ELF-1 (cell line): ENCODE results near the gene RTF2.
A peak's percentile ranks its signal among the peaks of the same experiment; 100 is the strongest.

Source experiments
- DNase-seq: peaks from one replicate; pipeline ENCODE4 v3.0.0-alpha.2; 2016; ENCODE audit warnings: low read depth, low spot score

RTF2 gene, protein sequence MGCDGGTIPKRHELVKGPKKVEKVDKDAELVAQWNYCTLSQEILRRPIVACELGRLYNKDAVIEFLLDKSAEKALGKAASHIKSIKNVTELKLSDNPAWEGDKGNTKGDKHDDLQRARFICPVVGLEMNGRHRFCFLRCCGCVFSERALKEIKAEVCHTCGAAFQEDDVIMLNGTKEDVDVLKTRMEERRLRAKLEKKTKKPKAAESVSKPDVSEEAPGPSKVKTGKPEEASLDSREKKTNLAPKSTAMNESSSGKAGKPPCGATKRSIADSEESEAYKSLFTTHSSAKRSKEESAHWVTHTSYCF

DNA sequence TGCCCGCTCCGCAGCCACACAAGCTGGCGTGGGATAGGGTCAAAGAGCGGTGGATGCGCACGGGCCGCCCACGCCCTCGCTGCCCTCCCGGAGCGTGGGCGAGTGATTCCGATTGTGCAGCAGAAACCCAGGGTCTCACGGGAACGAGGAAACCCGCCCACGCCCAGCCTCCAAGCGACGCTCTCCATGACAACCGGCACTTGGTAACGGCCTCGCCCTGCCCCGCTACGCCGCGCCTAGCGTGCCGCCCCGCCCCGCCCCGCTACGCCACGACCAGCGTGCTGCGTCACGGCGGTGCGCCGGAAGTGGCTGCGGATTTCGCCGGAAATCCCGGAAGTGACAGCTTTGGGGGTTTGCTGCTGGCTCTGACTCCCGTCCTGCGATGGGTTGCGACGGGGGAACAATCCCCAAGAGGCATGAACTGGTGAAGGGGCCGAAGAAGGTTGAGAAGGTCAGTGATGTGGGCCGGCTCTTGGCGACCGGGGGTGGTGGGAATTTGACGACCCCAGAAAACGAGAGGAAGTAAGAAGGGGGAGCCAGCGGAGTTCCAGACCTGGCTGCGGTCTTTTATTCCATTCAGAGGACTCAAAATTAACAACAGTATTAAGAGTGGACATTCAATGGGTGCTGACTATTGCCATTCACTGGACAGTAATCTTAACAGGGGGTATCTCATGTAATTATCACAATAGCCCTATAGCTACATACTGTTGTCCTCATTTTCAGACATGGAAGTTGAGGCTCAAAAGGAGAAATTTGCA is at the start of gene RTF2:
RTF2 (plus strand) TSS at position 312 of the 761 bp plus-strand sequence; CDS start at position 383, 71 bp downstream.
- peak; percentile 95 for DNase-seq

DNA sequence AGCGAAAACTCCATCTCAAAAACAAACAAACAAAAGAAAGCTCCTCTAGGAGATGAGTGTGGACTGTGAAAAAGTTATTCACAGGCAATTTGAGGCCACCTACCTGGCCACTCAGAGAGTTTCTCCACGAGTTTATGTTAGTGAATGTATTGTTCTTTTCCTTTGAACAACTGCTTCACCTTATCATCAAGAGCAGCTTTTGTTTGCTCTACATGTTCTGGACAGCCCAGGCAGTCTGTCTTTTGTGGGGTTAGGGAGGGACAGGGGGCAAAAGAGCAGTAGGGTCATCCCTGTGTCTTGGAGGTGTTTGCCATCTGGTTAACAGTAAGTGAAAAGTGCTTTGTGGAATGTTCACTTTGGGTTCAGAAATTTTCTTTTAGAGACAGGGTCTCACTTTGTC is 48.4 kb upstream of the RTF2 start:
- no peak for DNase-seq

DNA sequence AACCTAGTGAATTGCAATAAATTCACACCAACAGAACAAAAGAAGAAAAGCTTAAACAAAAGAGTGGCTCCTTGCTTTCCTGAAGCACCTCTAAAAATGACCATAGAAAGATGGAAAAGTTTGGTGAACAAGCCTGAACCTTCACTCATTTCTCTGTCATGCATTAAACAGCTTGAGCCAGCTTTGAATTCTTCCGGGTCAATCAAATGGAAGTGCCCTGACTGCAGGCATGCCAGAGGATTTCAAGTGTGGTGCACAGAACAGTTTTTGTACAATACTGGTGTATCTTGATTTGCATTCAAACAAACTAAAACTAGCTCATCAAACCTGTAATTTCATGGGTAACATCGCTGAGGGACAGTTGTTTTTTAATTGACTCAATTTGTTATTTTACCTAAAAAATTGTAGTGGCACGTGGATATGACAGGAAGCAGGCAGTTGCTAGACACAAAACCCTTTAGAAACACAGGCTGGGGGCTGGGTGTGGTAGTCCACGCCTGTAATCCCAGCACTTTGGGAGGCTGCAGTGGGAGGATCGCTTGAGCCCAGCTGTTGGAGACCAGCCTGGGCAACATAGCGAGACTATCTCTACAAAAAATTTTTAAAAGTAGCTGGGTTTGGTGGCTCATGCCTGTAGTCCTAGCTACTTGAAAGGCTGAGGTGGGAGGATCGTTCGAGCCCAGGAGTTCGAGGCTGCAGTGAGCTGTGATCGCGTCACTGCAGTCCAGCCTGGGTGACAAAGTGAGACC is 47.3 kb upstream of the RTF2 start:
- no peak for DNase-seq

DNA sequence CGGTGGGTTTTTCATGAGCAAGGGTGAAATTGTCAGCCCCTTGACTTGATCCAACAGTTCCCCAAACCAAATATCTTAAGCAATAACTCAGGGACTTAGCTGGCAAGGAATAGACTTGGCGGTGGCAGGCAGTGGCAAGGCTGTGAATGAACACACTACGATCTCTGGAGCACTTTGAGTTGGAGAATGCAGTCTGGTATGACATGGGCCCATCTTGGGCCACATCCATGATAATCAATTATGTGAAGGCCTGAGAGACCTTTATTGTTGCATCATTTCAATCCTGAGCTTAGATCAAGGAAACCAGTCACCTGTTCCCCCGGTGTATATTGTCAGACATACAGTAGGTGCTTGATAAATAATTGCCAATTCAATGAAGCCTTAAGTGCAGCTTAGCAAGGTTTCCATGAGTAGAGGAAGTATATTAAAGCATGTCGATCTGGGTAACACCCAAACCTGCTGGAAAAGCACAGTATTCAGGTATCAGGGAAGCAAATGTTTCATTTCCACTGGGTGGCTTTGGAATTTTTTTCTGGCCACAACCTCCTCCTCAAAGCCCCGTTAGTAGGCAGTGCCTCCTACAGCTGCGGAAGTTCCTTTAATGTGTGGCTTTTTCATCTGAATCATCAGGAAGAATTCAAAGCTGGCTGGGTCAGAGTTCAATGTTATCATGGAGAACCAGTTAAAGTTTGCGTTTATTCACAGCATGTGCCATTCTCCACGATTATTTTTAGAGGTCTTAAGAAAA is 46.2 kb upstream of the RTF2 start:
- DNase-seq = no peak

DNA sequence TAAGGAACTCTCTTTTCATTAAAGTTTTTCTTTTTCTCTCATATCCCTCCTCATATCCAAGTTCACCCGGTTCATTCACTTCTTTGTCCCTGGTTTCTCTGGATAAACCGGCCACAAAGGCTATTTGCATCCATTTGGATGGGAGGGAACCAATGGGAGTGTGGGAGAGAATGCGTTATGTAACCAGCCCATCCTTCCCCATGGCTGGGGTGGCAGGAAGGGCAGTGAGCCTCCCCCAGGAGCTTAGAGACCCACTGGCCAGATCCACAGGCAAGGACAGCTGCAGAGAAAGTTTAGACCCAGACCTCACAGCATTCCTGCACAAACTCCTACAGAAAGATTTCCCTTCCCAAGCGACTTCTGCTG is 45.6 kb upstream of the RTF2 start:
- peak; percentile 46 for DNase-seq

DNA sequence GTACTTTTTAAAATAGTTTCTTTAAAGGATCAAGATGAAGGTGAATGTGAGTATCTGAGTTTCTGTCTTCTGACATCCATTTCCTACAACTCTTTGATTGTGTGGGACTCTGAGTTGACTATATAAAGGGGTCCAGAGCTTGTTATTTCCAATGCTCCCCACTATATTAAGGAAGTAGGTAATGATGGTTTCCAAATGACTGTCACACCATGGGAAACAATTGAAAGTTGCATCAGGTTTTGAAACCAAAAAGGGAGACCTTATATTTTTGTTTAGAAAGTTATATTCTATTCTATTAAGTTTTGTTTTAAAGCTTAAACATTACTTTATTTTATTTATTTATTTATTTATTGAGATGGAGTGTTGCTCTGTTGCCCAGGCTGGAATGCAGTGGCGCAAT is 45.2 kb upstream of the RTF2 start:
- no peak for DNase-seq

DNA sequence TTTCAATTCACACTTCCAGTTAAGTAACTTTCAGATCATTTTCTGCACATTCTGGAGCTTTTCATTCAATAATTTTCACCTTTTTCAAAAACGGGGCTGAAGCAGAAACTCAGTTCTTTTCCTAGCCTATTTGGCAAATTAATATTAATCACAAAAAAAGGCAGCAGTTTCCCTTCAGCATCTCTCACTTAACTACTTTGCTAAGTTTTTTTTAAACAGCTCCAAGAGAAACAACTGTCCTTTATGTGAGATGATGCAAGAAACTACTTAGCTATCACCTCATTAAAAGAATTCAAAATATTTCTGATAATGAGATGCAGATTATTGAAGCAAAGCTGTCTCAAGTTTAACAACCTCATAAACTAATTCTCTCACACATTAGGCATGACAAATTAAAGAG is 44.5 kb upstream of the RTF2 start:
- DNase-seq = no peak

DNA sequence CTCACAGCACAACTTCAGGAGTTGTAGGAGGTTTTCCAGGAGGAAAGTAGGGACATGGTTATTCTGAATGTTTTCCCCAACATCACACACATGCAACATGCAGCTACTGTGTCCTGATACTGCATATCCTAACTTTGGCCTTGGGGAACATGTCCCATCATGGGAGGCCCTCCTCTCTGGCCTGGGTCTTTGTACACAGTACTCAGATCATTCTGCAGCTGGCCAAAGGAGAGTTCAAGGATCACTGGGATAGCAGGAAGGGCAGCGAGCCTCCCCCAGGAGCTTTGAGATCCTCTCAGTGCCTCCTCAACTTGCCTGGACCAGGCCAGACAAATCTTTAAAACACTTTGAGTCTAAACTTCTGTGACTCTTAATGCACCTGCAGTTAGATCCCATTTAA is 43.5 kb upstream of the RTF2 start:
- no peak for DNase-seq

DNA sequence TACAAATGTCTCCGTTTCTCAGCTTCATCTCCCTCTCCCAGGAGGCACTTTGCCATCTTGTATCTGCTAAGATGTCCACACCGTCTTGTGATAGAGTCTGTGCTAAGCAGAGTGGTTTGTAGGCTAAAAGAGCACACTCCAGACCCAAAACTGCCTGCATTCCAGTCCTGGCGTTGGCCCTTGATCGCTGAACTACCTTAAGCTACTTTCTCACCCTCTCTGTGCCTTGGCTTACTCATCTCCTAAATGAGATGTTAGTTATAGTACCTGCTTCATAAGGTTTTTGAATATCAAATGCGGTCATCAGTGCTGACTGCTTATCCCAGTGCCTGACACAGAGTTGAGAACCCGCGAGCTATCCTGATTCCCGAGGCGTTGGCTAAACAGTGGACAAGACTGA is 42.4 kb upstream of the RTF2 start:
- no peak for DNase-seq

DNA sequence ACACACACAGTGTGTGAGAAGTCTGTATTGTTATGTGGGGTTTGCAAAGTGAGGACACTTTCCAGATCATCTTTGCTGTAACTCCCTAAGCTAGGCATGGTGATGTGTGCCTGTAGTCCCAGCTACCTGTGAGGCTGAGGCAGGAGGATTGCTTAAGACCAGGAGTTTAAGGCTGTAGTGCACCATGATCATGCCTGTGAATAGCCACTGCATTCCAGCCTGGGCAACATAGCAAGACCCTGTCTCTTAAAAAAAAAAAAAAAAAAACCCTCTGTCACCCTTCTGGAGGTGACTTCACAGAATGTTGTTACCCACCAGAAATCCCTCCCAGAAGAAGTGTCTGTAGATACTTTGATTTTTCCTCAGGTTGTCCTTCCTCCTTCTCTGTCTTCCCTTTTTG is 41.5 kb upstream of the RTF2 start:
- no peak for DNase-seq

DNA sequence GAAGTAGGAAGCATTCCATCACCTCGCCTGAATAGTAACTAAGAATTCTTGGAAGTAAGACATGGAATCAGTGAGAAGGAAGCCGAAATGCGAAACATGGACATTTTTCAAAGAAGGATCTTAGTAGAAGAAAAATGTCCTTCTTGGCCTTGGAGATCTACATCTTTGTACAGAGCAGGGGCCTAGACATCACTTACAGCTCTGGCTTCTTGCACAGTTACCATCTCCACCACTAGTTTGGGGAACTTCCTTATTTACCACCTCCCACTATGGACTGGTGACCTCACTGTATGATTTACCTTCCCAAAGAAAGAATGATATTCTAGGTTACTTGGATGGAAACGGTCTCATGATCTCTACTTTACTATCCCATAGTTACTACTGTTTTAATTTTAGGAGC is 40.6 kb upstream of the RTF2 start:
- no peak for DNase-seq

DNA sequence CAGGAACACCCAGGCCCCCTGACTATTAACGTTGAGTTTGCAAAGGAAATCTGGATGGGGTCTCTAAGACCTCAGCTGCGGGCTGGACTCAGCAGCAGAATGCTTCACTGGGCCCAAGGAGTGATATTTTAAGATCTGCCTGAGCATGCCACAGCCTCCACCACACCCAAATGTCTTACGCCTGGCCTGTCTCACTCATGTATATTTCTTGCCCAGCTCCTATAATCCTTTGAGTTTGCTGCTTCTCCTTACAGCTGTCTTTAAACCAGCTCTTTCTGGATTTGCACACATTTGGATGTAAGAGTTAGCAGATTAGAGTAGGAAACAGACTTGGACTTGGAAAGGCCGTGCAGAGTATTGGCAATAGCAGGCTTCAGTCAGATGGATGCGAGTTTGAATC is 40.0 kb upstream of the RTF2 start:
- no peak for DNase-seq

DNA sequence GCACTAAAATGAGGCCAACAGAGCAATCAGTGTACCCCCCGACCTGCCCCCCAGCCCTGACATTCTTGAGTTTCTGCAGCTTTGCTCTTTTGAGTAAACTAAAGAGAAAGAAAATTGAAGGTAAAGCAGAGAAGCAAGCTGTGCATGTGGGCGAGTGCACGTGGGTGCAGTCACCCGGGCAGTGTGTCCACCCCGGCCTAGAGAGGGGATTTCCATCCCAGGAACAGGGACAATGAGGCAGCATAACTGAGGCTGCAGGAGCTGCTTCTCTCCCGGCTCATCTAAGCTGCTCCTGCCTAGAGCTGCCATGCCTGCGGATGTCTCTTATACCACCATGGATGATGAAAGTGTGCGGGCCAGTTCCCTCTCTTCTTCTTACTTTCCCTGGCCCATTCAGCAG is 39.5 kb upstream of the RTF2 start:
- DNase-seq = no peak

DNA sequence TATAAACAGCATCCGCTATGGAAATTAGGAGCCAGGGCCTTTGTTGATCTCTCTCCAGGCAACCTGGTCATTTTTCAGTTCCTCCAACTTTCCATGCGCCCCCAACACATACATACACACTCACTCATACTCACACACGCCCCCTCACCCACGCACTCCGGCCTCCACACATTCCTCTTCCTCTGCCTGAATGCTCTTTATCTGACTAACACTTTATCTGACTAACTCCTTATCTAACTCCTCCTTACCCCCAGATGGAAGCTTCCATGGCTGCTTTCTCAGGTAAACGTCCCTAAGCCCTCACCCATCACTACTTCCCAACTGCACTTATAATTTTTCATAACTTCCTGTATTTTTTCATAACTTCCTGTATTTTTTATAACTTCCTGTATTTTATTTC is 38.9 kb upstream of the RTF2 start:
- DNase-seq = no peak

DNA sequence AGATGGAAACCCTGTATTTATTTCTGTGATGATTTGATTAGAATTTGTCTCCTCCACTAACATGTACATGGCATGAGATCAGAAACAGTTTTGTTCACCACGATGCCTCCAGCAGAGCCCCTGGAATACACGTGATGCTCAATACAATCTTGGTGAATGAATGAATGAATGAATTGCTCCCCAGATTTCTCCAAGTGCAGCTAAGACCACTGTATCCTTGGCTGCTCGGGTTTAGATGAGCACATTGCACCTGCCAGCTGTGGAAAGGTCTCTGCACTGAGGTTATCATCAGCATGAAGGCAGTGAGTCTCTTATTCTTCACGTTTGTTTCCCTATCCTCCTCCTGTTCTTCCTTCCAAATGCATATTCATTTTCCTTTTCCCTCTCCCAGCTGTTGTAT is 38.5 kb upstream of the RTF2 start:
- no peak for DNase-seq

DNA sequence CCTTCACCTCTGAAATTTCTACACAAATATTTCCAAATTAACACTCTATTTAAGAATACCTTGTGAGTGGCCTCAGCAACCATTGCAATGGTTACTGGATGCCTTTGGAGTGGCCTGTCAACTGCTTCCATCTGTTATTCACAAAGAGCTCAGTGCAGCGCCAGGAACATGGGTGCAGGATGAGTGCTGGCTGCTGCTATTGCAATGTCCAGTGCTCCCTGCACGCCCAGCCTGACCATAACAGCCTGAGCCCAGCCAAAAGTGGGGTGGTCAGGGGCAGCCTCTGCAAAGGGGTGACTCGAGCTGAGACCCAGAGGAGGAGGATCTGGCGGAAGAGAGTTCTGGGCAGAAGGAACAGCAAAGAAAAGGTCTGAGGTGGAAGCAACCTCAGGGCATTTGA is 38.0 kb upstream of the RTF2 start:
- DNase-seq = peak; percentile 23

DNA sequence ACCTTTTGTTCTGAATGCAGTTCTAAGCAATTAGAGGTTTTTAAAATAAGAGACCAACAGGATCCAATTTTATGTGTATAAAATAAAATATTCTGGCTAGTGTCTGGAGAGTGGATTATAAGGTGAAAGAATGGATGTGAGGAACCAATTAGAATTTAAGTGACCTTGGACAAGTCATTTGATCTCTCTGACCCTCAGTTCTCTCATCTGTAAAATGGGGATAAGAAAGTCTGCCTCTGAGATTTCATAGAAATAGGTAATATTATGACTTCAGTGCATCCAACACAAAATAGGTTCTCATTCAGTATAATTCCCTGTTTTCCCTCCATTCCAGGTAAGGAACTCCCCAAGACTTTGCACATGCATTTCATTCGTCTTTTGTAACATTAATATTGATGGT is 37.5 kb upstream of the RTF2 start:
- no peak for DNase-seq

DNA sequence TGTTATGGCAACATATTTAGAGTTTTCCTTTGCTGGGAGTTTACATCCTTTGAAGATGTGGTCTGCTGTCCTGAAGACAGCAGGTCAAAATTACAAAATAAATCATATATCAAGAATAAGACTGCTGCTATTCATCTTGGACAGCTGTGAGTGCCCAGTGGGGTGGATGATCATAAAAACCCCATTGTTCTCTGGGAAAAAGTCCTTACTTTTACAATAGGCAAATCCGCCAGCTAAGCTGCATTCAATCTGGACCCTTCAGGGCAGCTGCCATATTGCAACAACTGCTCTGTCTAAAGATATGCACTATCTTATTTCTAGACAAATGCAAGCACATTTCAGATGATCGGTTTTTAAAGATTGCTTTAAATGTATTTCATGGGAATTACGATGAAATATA is 37.0 kb upstream of the RTF2 start:
- DNase-seq = no peak

DNA sequence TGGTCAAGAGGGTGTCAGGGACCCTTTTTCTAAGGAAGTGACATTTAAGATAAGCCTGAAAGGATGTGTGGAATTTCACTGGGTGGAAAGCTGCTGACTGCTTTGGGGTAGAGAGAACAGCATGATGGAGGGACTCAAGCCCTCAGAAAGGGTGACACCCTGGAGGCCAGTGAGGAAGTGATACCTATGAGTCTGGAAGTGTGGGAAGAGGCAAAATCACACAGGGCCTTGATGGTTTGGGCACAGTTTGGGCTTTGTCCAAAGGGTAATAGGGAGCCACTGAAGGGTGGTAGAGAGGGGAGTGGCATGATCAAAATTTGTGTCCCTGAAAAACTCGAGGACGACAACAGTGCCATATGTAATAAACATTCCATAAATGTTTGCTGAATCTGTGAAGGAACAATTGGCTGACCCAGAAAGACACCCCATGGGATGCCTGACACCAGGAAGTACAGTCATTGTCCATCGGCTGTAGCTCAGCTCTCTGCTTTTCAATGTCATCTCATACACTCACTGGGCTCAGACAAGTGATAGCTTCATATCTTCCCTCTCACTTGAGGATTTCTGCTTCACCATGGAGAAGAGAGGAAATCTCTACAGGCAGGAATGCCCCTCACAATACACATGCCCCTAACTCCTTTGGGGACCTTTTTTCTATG is 35.1 kb upstream of the RTF2 start:
- DNase-seq = no peak

DNA sequence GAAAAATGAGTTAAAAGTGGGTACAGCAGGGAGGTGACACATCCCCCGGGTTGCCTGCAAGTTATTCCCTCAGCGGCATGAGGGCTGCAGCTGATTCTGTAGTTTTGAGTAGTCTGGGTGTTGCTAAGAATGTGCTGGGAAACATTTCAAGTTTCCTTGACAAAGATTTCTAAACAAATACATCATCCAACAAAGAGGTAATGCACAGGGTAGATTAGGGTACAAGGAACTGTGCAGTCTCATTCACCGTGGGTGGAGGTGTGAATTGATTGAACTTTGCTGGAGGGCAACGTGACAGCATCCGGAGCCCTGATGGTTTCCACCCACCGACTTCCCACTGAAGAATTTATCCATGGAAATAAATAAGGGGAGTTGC is 34.6 kb upstream of the RTF2 start:
- no peak for DNase-seq

DNA sequence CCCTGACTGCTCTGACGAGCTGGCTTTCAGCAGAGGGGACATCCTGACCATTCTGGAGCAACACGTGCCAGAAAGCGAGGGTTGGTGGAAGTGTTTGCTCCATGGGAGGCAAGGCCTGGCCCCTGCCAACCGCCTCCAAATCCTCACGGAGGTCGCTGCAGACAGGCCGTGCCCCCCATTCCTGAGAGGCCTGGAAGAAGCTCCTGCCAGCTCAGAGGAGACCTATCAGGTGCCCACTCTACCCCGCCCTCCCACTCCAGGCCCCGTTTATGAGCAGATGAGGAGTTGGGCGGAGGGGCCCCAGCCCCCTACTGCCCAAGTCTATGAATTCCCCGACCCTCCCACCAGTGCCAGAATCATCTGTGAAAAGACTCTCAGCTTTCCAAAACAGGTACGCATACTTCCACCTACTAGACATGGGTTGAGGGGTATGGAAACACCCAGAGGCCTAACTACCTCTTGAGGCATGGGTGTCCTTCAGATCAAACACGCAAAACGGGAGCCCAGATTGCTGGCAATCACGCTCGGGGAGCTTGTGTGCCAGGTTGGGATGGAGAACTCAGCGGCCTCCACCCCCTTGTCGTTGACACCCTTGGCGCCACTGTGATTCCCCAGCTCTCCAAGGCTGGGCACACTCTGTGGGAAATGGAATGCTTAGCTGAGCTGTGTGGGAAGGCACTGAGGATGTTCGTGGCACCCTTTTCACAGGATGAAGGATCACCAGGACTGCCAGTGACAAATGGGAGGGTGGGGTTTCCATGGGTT is 31.0 kb upstream of the RTF2 start:
- DNase-seq = no peak
